Activated CD8-positive, alpha-beta memory T cell treated with anti-CD3 and anti-CD28 coated beads, Interleukin-2, amount 10 ng/mL, durations not matched to agents 7 days and 5 days (primary cell): Measurements from ENCODE around the gene SRRM3. TPM values are rescaled to one million over a fixed set of nuclear protein-coding genes. Genes with fewer than 3 reads are reported as not detected.
"Not testable (repeated sequence)": the region's sequence is repeated elsewhere in the genome, so short reads cannot be mapped to it uniquely, and the experiment has no call there.

ENCODE experiments used
- ATAC-seq: fragments of 150-1000 bp; cut with Tn5 transposase; one replicate; pipeline ENCODE4 v1.10.0; 2021; ENCODE audit warnings: moderate library complexity
- CTCF ChIA-PET: fragments of 350-600 bp; sonication (Branson Sonifier 250); formaldehyde crosslinking; loops from one replicate; lab custom pipeline; 2021; ENCODE audit warnings: antibody characterized with exemption; lab: Charles Lee
- DNase-seq: peaks from one replicate; pipeline ENCODE4 v3.0.0-alpha.2; 2020
- H3K27ac Mint-ChIP-seq: one replicate; pipeline ENCODE4 v1.8.0; 2021; ENCODE audit warnings: mild to moderate bottlenecking, mixed read lengths
- H3K27me3 Mint-ChIP-seq: one replicate; pipeline ENCODE4 v1.8.0; 2021; ENCODE audit warnings: mixed read lengths
- H3K36me3 Mint-ChIP-seq: one replicate; pipeline ENCODE4 v1.8.0; 2021; ENCODE audit warnings: mild to moderate bottlenecking, mixed read lengths
- H3K4me1 Mint-ChIP-seq: one replicate; pipeline ENCODE4 v1.8.0; 2021; ENCODE audit warnings: mixed read lengths
- H3K4me3 Mint-ChIP-seq: one replicate; pipeline ENCODE4 v1.8.0; 2021; ENCODE audit warnings: mild to moderate bottlenecking, moderate library complexity, mixed read lengths
- H3K9me3 Mint-ChIP-seq: one replicate; pipeline ENCODE4 v1.8.0; 2022; ENCODE audit warnings: low read depth, mixed read lengths
- total RNA-seq, 2 experiments: library from RNA; stranded (reverse); gene quantifications; one replicate each; pipeline ENCODE4 v1.2.3, GENCODE V29; 2021

The SRRM3 gene, protein sequence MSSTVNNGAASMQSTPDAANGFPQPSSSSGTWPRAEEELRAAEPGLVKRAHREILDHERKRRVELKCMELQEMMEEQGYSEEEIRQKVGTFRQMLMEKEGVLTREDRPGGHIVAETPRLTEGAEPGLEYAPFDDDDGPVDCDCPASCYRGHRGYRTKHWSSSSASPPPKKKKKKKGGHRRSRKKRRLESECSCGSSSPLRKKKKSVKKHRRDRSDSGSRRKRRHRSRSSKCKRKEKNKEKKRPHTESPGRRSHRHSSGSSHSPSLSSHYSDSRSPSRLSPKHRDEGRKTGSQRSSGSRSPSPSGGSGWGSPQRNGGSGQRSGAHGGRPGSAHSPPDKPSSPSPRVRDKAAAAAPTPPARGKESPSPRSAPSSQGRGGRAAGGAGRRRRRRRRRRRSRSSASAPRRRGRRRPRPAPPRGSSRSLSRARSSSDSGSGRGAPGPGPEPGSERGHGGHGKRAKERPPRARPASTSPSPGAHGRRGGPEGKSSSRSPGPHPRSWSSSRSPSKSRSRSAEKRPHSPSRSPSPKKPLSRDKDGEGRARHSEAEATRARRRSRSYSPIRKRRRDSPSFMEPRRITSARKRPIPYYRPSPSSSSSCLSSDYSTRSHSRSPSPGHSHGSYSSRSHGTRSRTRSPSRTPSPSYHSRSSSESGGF
- under 1 TPM in 1 of 2 experiments, not detected in 1; 0.09 TPM for total RNA-seq

DNA sequence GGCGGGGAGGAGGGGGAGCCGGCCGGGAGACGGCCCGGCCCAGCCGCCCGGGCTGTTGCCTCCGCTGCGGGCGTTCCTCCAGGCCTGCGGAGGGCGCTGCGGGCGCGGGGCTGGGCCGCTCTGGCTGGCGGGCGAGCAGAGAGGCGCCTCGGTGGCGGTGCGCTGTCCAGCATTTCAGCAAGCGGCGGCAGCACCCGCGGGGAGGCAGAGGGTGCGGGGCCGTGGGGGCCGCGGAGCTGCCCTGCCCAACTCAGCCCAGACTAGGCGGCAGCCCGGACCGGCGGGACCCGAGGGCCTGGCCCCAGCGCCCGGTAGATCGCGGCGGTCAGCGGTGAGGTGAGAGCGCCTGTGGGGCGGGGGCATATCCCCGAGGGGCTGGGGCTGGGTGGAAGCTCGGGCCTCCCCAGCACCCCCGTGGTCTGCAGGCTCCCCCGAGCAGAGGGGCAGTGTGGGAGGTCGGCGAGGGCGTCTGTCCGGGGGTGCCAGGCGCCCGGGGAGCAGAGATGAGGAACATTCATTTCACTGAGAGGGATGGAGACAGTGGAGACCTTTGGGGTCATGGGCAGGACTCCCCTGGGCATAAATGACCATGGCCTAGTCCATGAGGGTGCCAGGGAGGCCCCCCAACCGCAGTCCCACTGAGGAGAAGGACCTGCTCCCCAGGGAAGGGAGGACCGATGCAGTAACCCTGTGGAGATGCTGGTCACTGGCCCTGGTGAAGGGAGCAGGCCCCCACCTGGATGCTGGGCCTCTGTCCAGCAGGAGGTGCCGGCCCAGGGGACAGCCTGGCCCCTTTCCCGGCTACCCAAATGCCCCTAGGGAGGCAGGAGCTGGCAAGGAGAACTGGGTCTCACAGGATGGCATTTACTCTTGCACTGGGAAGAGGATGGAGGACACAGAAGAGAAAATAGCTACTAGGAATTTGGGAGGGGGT is at the start of gene SRRM3:
Gene SRRM3 (plus strand): TSS at position 165 of the 934 bp plus-strand sequence. CDS start 33,171 bp downstream, outside the sequence.
- DNase-seq: peak; percentile 87
- Mint-ChIP-seq H3K9me3 (no peaks in the 10 kb centered on the region), H3K4me3 (no peak within 1 kb of the TSS), H3K36me3 (no peaks in the 10 kb centered on the region), H3K27ac (no peak within 1 kb of the TSS), H3K4me1 (no peaks in the 10 kb centered on the region), H3K27me3 (no peaks in the 10 kb centered on the region)
- peak; percentile 98 for ATAC-seq
- CTCF ChIA-PET: interaction anchor here (0.6 to 2.3 kb wide), 9 partner anchors 9 to 102 kb away, joined by 3 to 6 read pairs (median 3); no protein-coding TSS in a partner anchor

- Mint-ChIP-seq H3K27me3 (peaks cover 15% of the 10 kb centered on the region), H3K36me3 (no peaks in the 10 kb centered on the region)
Observed at GRCh38 chr7:76151932-76152331, 49.8 kb upstream of the SRRM3 start.

GRCh38 chr7:76153571-76154230 is 48.0 kb upstream of the SRRM3 start:
- H3K36me3 Mint-ChIP-seq, ATAC-seq, H3K9me3 Mint-ChIP-seq, H3K27ac Mint-ChIP-seq, DNase-seq, H3K4me3 Mint-ChIP-seq: not testable (repeated sequence)
- peaks cover 15% of the 10 kb centered on the region for H3K27me3 Mint-ChIP-seq
- peaks cover 18% of the 10 kb centered on the region for H3K4me1 Mint-ChIP-seq
- CTCF ChIA-PET: interaction anchor here (0.9 kb wide), 1 partner anchor 13 kb away, joined by 3 read pairs; no protein-coding TSS in a partner anchor

More at GRCh38 chr7:76151932-76152331, 49.8 kb upstream of the SRRM3 start:
- Mint-ChIP-seq H3K4me1 (peaks cover 18% of the 10 kb centered on the region), H3K4me3 (no peak overlapping the region), H3K27ac (no peak overlapping the region), H3K9me3 (no peaks in the 10 kb centered on the region)
- CTCF ChIA-PET: no interaction called here
- DNase-seq (no peak), ATAC-seq (no peak)

GRCh38 chr7:76155938-76156337 is 45.8 kb upstream of the SRRM3 start:
- Mint-ChIP-seq H3K9me3 (no peaks in the 10 kb centered on the region), H3K27ac (no peak overlapping the region)

DNA sequence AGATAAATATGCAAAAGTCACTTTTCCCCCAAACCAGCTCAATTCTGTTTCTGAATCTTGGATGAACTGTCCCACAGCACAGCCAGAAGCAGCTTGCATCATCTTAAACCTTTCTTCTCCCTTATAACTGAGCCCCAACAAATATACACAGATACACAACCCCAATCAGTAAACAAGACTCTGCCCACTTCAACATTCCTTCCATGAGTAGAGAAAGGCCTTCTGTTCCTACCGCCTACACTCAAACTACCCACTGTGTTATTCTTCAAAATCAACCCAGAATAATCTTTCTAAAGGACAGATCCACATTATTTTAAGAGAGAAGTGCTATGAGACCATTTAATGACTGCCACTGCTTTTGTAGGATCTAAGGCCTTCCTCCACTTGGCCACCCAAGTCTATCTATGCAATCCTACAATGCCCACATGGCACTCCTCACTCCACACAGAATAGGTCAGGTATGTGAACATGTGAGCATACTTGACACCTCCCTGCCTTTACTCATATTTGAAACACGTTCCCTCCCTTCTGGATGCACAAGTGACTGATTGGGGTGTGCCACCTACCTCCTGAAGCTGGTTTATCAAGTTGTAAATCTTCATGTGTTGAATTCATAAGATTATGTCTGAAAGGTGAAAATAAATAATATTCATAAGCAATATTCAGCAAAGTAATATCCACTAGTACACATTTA is 44.6 kb upstream of the SRRM3 start:
- CTCF ChIA-PET: interaction anchor here (0.8 to 2.3 kb wide), 2 partner anchors 134 to 157 kb away, joined by 3 to 7 read pairs; no protein-coding TSS in a partner anchor
- not testable (repeated sequence) for H3K27me3 Mint-ChIP-seq, H3K27ac Mint-ChIP-seq, H3K9me3 Mint-ChIP-seq, DNase-seq, ATAC-seq, H3K36me3 Mint-ChIP-seq, H3K4me3 Mint-ChIP-seq
- peaks cover 14% of the 10 kb centered on the region for H3K4me1 Mint-ChIP-seq

More at GRCh38 chr7:76155938-76156337, 45.8 kb upstream of the SRRM3 start:
- peaks cover 14% of the 10 kb centered on the region for H3K4me1 Mint-ChIP-seq
- CTCF ChIA-PET: interaction anchor here (1.1 to 2.3 kb wide), 2 partner anchors 22 to 158 kb away, joined by 4 to 7 read pairs; no protein-coding TSS in a partner anchor
- no peak overlapping the region for H3K4me3 Mint-ChIP-seq
- ATAC-seq: no peak
- no peaks in the 10 kb centered on the region for H3K36me3 Mint-ChIP-seq
- H3K27me3 Mint-ChIP-seq: peaks cover 5% of the 10 kb centered on the region
- no peak for DNase-seq

- ATAC-seq, H3K4me1 Mint-ChIP-seq, H3K9me3 Mint-ChIP-seq, H3K27me3 Mint-ChIP-seq, H3K4me3 Mint-ChIP-seq, CTCF ChIA-PET, DNase-seq, H3K36me3 Mint-ChIP-seq, H3K27ac Mint-ChIP-seq: not testable (repeated sequence)
Observed at GRCh38 chr7:76158416-76158815, 43.3 kb upstream of the SRRM3 start.

GRCh38 chr7:76162416-76163170 is 39.1 kb upstream of the SRRM3 start:
- H3K4me3 Mint-ChIP-seq, H3K36me3 Mint-ChIP-seq, H3K4me1 Mint-ChIP-seq, H3K27ac Mint-ChIP-seq, ATAC-seq, H3K27me3 Mint-ChIP-seq, H3K9me3 Mint-ChIP-seq, DNase-seq, CTCF ChIA-PET: not testable (repeated sequence)

DNA sequence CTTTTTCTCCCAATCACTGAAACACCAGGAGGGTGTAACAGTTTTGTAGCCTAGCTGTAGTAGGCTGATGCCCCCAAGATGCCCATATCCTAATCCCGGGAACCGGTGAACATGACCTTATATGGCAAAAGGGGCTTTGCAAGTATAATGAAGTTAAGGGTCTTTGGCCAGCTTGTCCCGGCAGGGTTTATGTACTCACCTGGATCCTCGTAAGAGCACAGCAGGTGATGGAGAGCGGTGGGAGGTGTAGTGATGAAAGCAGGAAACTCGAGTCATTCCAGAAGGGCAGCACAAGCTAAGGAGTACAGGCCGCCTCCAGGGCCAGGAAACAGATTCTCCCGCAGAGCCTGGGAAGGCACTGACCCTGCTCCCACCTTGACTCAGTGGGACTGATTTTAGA is 37.9 kb upstream of the SRRM3 start:
- H3K4me3 Mint-ChIP-seq, H3K27ac Mint-ChIP-seq, H3K4me1 Mint-ChIP-seq, H3K36me3 Mint-ChIP-seq, H3K9me3 Mint-ChIP-seq, ATAC-seq, H3K27me3 Mint-ChIP-seq: not testable (repeated sequence)
- CTCF ChIA-PET: interaction anchor here (0.6 to 1.1 kb wide), 2 partner anchors 72 to 99 kb away, joined by 3 read pairs; no protein-coding TSS in a partner anchor
- peak; percentile 21 for DNase-seq

DNA sequence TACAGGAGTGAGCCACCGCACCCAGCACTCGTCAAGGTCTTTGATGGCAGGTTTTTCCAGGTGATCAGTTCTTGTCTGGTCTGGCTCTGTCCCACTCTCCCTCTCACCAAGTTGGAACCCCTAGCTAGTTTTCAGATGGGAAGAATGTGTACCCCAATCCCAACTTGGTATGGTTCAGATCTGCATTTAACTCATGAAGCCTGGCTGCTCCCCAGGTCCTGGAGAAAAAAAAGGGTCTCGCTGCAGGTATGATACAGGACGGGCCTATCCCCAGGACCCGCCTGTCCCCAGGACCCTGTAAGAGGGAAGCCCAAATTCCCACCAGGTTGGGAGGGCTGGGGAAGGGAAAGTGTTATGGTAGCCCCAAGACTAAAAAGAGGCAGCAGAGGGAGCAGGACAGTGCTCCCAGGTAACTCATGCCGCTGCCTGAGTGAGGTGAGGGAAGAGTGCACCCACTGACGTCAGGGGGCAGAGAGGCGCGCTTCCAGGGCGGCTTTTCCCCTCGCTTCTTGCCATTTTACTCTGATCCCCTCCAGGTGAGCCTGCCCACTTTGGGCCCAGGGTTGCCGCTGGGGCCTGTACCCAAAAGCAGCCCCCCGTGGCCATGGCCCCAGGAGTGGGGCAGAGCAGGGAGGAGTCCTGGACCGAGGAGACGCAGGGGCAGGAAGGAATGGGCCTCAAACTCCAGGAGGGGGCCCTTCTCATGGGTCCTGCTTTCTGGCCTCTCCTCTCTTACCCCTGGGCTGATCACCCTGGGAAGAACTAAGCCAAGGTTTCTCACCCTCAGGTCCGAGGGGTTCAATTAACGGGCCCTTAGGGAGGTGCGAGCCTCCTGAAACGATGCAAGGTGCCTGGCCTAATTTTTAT is 36.4 kb upstream of the SRRM3 start:
- no peaks in the 10 kb centered on the region for H3K36me3 Mint-ChIP-seq
- H3K27ac Mint-ChIP-seq: peak overlapping the region; percentile 89
- peaks cover 9% of the 10 kb centered on the region for H3K4me1 Mint-ChIP-seq
- no peaks in the 10 kb centered on the region for H3K9me3 Mint-ChIP-seq
- no peaks in the 10 kb centered on the region for H3K27me3 Mint-ChIP-seq
- CTCF ChIA-PET: interaction anchor here (4.6 kb wide), 1 partner anchor 12 kb away, joined by 31 read pairs; no protein-coding TSS in a partner anchor
- H3K4me3 Mint-ChIP-seq: no peak overlapping the region
- DNase-seq (no peak), ATAC-seq (no peak)

DNA sequence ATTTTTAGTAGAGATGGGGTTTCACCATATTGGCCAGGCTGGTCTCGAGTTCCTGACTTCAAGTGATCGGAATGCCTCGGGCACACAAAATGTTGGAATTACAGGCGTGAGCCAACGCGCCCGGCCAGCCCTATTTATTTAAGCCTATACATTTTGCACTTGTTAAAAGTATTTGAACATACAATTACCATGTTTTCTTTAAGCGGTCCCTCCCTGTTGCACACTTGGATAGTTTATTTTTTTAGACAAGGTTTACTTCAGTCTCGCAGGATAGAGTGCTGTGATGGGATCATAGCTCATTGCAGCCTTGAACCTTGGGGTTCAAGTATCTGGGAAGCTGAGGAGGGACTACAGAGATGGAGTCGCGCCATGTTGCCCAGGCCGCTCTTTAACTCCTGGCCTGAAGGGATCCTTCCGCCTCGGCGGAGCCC is 35.7 kb upstream of the SRRM3 start:
- H3K4me3 Mint-ChIP-seq: peak overlapping the region; percentile 83
- peaks cover 9% of the 10 kb centered on the region for H3K4me1 Mint-ChIP-seq
- DNase-seq: no peak
- H3K27me3 Mint-ChIP-seq: no peaks in the 10 kb centered on the region
- CTCF ChIA-PET: interaction anchor here (2.3 to 5.1 kb wide), 3 partner anchors 11 to 149 kb away, joined by 9 to 31 read pairs (median 28); no protein-coding TSS in a partner anchor
- peak overlapping the region; percentile 89 for H3K27ac Mint-ChIP-seq
- ATAC-seq: no peak
- H3K36me3 Mint-ChIP-seq: no peaks in the 10 kb centered on the region
- no peaks in the 10 kb centered on the region for H3K9me3 Mint-ChIP-seq
